HS-27A (cell line): Measurements from ENCODE around the gene PPP1R36.
"Not testable (repeated sequence)": the region's sequence is repeated elsewhere in the genome, so short reads cannot be mapped to it uniquely, and the experiment has no call there.

ENCODE experiments used
- DNase-seq: peaks from one replicate; pipeline ENCODE4 v3.0.0-alpha.2; 2012; ENCODE audit warnings: low read depth, missing footprints

The PPP1R36 gene

GRCh38 chr14:64549791-64550620 lies at the start of gene PPP1R36:
Gene PPP1R36 (plus strand): TSS chr14:64549961. CDS start chr14:64549998, 37 bp downstream.
- DNase-seq = no peak

GRCh38 chr14:64500088-64500487 lies 49.7 kb upstream of the PPP1R36 start:
- no peak for DNase-seq

- DNase-seq = no peak
These were observed 48.2 kb upstream of the PPP1R36 start for GRCh38 chr14:64501411-64502171.

DNA sequence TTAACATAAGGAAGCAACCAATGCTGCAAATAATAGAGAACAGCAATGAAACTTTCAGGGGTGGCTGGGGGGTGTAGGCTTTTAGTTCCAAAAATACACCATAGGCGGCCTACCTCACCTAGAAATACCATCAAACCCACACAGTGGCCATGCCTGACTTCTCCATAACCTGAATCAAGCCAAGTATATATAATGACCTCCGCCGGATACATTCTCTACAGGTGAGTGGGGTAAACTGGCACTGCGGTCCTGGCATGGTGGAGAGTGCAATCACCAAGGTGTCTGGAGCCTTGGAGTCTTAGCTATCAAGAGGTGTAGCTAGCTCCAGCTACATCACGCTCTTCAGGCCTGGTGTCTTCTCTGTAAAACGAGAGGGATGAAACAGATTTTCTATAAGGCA lies 47.3 kb upstream of the PPP1R36 start:
- DNase-seq = no peak

GRCh38 chr14:64502887-64503433 lies 46.8 kb upstream of the PPP1R36 start:
- no peak for DNase-seq

DNA sequence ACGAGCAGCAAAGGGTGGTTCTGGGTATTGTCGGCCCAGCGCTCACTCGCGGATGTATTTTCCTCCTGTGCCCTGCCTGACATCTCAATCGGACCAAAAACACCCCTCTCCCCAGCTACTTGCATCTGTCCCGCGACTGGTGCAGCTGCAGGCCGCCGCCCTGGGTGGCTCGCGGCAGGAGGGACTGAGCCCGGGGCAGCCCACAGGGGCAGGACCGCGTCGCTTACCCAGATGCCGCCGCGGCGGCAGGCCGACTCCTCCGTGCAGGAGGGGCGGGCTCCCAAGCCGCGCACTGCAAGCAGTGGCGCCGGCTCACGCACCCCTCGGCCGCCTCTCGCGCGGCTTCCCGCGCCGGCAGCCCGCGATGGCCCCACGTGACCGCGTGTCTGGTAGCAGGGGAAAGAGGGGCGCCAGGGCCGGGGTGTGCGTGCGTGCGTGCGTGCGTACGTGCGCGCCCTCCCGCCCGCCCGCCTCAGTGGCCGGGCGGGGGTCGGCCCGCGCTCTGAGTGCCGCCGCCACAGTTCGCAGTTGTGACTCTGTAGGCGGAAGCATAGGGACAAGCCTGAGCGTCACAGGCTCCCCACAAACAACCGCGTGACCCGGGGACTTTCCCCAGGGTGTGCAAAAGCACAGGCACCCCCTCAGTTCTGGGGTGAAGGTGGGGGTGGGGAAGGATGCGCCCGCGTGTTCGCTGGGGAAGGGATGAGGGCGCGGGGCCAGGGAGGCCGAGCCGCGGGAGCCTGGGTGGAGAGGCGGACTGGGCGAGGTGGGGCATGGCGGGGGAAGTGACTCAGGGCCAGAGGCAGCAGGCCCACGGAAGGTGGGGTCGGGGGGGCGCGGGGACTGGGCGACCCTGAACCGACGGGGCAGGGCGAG lies 46.1 kb upstream of the PPP1R36 start, which contains the start of gene ZBTB25:
TSS of gene ZBTB25 (minus strand) at position 405 of the 876 bp plus-strand sequence. CDS start 13,305 bp downstream, outside the sequence.
- peak; percentile 77 for DNase-seq

GRCh38 chr14:64504310-64504896 lies 45.4 kb upstream of the PPP1R36 start, which contains the start of gene ZBTB1:
Gene ZBTB1 (plus strand): TSS chr14:64504770. CDS start chr14:64521505, 16,735 bp downstream.
- DNase-seq = no peak

DNA sequence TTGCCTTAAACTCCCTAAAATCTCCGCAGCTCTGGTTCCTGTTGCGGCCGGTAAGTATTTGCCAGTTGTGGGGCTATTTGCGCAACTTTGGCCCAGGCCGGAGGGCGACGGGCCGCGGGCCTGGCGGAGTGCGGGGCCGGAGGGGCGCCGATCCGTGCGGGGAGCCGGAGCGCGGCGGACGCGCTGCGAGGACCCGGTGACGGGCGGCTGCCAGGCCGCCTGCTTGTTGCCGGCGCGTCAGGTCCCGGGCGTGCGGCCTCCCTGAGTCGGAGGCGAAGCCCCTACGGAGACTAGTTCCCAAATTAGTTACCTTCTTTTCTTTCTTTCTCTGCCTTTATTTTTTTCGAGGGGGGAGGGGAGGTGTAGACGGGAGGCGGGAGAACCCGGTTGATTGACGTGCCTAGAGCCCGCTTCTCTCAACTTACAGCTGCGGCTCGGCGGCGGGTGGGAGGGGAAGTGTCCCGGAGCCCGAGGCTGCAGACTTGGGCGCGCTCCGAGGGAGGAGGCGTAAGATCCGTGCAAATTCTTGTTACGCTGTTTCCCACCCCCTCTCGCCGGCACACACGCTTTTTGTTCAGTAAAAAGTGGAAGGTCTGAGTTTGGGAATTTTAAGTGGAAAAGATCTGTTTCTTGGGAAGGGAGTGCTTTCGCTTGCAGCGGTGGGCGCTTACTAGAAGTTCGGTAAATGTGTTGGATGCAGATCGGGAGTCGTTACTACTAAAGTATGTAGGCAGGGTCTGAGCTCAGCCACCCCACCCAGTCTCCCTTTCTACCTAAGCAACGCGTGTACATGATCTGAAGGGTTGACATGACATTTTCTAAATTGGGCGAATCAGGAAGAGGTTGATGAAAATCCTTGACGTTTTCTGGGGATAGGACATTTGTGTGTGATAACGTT lies 44.6 kb upstream of the PPP1R36 start:
- DNase-seq = no peak

DNA sequence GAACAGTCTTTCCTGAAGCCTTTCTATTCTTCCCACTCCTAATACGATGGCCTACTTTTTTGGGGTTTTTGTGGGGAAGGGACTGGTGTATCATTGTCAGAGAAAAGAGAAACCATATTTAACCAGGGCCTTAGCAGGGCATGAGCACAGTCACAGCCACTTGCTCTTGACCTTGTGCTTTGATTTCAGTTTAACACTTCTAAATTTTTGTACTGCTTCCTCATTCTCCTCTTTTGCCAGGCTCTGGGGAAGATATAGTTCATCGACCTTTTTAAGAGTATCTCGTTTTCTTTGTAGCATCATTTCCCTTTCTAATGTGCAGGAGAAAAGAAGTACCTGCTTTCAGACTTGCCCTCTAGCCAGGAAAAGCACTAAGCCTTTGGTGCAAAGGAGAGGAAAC lies 43.0 kb upstream of the PPP1R36 start:
- DNase-seq = no peak

DNA sequence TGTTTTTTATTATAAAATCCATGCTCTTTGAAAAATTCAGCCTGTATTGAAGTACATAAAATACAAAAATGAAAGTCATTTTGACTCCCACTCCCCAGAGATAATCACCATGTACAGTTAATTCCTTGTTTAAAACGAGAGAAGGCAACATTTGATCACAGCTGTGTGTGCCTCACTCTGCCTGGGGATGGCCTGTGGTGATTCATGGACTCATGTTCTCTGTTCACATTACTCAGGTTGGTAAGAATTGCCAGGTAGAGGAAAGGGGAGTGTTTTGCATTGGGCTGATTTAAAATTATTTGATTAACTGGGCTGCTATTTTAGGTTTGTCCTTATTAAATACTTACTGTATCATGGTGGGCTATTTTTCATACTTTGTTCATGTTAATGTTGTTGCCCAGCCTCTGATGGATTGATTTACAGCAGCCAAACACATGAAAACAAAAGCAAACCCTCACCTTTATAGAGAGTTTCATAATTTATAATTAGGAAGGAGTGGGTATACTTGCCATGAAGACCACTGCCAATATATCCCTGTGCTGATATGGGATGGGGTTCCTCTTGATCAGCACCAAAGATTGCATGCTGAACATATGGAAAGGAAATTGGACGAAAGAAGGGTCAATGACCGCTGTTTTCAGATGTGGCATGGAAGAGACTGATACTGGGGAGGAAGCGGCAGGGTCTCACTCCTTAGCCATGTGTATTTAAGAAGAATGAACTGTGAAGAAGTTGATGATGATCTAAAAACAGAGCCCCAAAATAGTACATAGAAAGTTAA lies 42.2 kb upstream of the PPP1R36 start:
- no peak for DNase-seq

GRCh38 chr14:64508215-64508776 lies 41.5 kb upstream of the PPP1R36 start:
- no peak for DNase-seq

- no peak for DNase-seq
These were observed 40.7 kb upstream of the PPP1R36 start for GRCh38 chr14:64509036-64509435.

DNA sequence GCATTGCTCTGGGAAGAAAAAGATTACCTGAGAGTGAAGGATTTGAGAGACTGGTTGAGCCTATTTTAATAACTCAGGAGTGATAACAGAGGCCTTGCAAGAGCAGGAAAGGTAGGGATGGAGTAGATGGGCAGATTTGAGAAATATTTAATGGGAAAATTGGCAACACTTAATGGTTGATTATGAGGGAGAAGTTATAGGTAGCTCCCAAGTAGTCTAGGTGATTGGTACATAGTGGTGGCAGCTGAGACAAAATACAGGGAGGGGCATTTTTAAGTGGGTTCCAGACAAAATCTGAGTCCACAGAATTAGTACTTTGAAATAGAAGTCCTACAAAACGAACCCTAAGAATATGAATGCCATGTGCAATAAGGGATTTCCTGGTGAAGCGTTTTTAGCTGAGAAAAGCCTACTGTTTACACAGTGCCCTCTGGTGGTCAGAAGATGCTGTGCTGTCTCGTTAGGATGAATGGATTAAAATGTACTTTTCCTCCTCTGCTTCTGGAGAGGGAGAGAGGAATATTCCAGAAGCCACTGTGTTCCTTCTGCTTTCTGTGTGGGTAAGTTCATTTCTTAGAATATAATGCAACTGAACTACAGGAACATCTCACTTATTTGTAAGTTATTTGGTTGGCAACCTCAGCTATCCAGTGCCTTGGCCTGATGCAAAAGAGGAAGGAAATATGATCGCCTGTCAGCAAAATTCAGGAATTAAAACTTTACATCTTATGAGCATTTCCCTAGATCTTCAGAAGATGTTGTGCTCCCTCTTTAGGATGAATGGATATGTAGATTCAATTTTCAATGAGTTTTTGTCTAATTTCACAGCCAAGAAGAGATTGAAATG lies 38.7 kb upstream of the PPP1R36 start:
- DNase-seq = no peak

GRCh38 chr14:64513271-64513670 lies 36.5 kb upstream of the PPP1R36 start:
- no peak for DNase-seq

- no peak for DNase-seq
These were observed 34.7 kb upstream of the PPP1R36 start for GRCh38 chr14:64515053-64515452.

- no peak for DNase-seq
These were observed 32.8 kb upstream of the PPP1R36 start for GRCh38 chr14:64516969-64517368.

- not testable (repeated sequence) for DNase-seq
These were observed 32.1 kb upstream of the PPP1R36 start for GRCh38 chr14:64517667-64518066.

- DNase-seq = no peak
These were observed 31.5 kb upstream of the PPP1R36 start for GRCh38 chr14:64518229-64518628.
